Suppressor macrophage (primary cell): ENCODE results near the gene FILIP1.

Experiments
- DNase-seq, 4 experiments: peaks; one replicate each; pipeline ENCODE4 v3.0.0-alpha.2; 2020 to 2022
- total RNA-seq, 17 experiments: gene quantifications; one replicate each; lab custom pipeline; 2026; ENCODE audit warnings: mixed read lengths in 6 of 17, inconsistent platforms in 3 of 17; lab: John Stamatoyannopoulos, UW

The FILIP1 gene
- 0 to 2.8 (median 0) reads per million in 17 experiments for total RNA-seq

GRCh38 chr6:75493400-75494064 lies at the start of gene FILIP1:
TSS of gene FILIP1 (minus strand) at chr6:75493800. CDS start at chr6:75414972, 78,828 bp downstream.
- no peak for DNase-seq

- DNase-seq = no peak
Measured at GRCh38 chr6:75543311-75543710, 49.7 kb upstream of the FILIP1 start.

GRCh38 chr6:75539136-75539535 lies 45.5 kb upstream of the FILIP1 start:
- no peak for DNase-seq

- no peak for DNase-seq
Measured at GRCh38 chr6:75532521-75532920, 38.9 kb upstream of the FILIP1 start.

GRCh38 chr6:75531174-75531573 lies 37.6 kb upstream of the FILIP1 start:
- no peak for DNase-seq

GRCh38 chr6:75530696-75531095 lies 37.1 kb upstream of the FILIP1 start:
- no peak for DNase-seq

GRCh38 chr6:75528423-75528822 lies 34.8 kb upstream of the FILIP1 start:
- DNase-seq = no peak

- peak; percentile 67 to 82 (median 80) for DNase-seq
Measured at GRCh38 chr6:75526502-75527127, 33.0 kb upstream of the FILIP1 start.

- DNase-seq = no peak
Measured at GRCh38 chr6:75525682-75526081, 32.1 kb upstream of the FILIP1 start.

- DNase-seq = no peak
Measured at GRCh38 chr6:75524322-75524972, 30.8 kb upstream of the FILIP1 start.

- DNase-seq = no peak
Measured at GRCh38 chr6:75516757-75517156, 23.2 kb upstream of the FILIP1 start.

GRCh38 chr6:75512591-75512990 lies 19.0 kb upstream of the FILIP1 start:
- DNase-seq = no peak

- no peak for DNase-seq
Measured at GRCh38 chr6:75505424-75505823, 11.8 kb upstream of the FILIP1 start.

GRCh38 chr6:75504465-75505222 lies 11.0 kb upstream of the FILIP1 start:
- no peak for DNase-seq

- DNase-seq = no peak
Measured at GRCh38 chr6:75503291-75503690, 9.7 kb upstream of the FILIP1 start.

GRCh38 chr6:75502884-75503283 lies 9.3 kb upstream of the FILIP1 start:
- no peak for DNase-seq

- no peak for DNase-seq
Measured at GRCh38 chr6:75501756-75502155, 8.2 kb upstream of the FILIP1 start.

GRCh38 chr6:75499640-75500039 lies 6.0 kb upstream of the FILIP1 start:
- no peak for DNase-seq

GRCh38 chr6:75498862-75499261 lies 5.3 kb upstream of the FILIP1 start:
- no peak for DNase-seq

GRCh38 chr6:75497994-75498393 lies 4.4 kb upstream of the FILIP1 start:
- DNase-seq = no peak

- DNase-seq = no peak
Measured at GRCh38 chr6:75495011-75495410, 1.4 kb upstream of the FILIP1 start.

GRCh38 chr6:75494290-75494689 lies 690 bp upstream of the FILIP1 start:
- no peak for DNase-seq
